HepG2 (cell line): Measurements from ENCODE around the gene WAS. TPM values are rescaled to one million over a fixed set of nuclear protein-coding genes. Genes with fewer than 3 reads are reported as not detected.

ENCODE experiments used
- ATRX ChIP-seq: sonication (generic); formaldehyde crosslinking; IDR thresholded peaks from 2 replicates; pipeline ENCODE4 v1.4.0; 2020; ENCODE audit warnings: missing genetic modification reagents, borderline replicate concordance
- GATAD2A ChIP-seq: IDR thresholded peaks from 2 replicates; pipeline ENCODE4 v1.6.1; 2016
- KMT2B ChIP-seq: IDR thresholded peaks from 2 replicates; pipeline ENCODE4 v1.6.1; 2016; ENCODE audit warnings: missing genetic modification reagents, missing compliant biosample characterization
- NAIF1 ChIP-seq: sonication (generic); formaldehyde crosslinking; IDR thresholded peaks from 2 replicates; pipeline ENCODE4 v1.5.0; 2020; ENCODE audit warnings: mild to moderate bottlenecking, missing genetic modification reagents, borderline replicate concordance
- NFYC ChIP-seq: IDR thresholded peaks from 2 replicates; pipeline ENCODE4 v1.6.1; 2016; ENCODE audit warnings: missing genetic modification reagents, missing compliant biosample characterization
- RARG ChIP-seq: sonication (generic); formaldehyde crosslinking; IDR thresholded peaks from 2 replicates; pipeline ENCODE4 v1.4.0; 2020; ENCODE audit warnings: low read depth, mild to moderate bottlenecking, missing genetic modification reagents
- RFXANK ChIP-seq: IDR thresholded peaks from 2 replicates; pipeline ENCODE4 v1.6.1; 2016
- SCMH1 ChIP-seq: sonication (generic); formaldehyde crosslinking; IDR thresholded peaks from 2 replicates; pipeline ENCODE4 v1.9.0; 2021; ENCODE audit warnings: missing genetic modification reagents, mild to moderate bottlenecking, borderline replicate concordance
- STAT5B ChIP-seq: sonication (generic); formaldehyde crosslinking; IDR thresholded peaks from 2 replicates; pipeline ENCODE4 v1.4.0; 2020; ENCODE audit warnings: missing genetic modification reagents
- TSC22D2 ChIP-seq: sonication (generic); formaldehyde crosslinking; IDR thresholded peaks from 2 replicates; pipeline ENCODE4 v1.5.1; 2020; ENCODE audit warnings: missing genetic modification reagents, mild to moderate bottlenecking, borderline replicate concordance
- ZFP37 ChIP-seq: sonication (generic); formaldehyde crosslinking; IDR thresholded peaks from 2 replicates; pipeline ENCODE4 v1.4.0; 2020; ENCODE audit warnings: missing genetic modification reagents, borderline replicate concordance
- ZFP90 ChIP-seq: sonication (generic); formaldehyde crosslinking; IDR thresholded peaks from 2 replicates; pipeline ENCODE4 v1.8.0; 2022; ENCODE audit warnings: missing genetic modification reagents, mild to moderate bottlenecking, inconsistent platforms, borderline replicate concordance
- ZNF136 ChIP-seq: sonication (generic); formaldehyde crosslinking; IDR thresholded peaks from 2 replicates; pipeline ENCODE4 v1.8.1; 2022; ENCODE audit warnings: low read depth, mild to moderate bottlenecking, moderate library complexity, missing genetic modification reagents
- ZNF337 ChIP-seq: sonication (generic); formaldehyde crosslinking; IDR thresholded peaks from 2 replicates; pipeline ENCODE4 v1.5.1; 2020; ENCODE audit warnings: missing genetic modification reagents, low read depth, mild to moderate bottlenecking, borderline replicate concordance
- ZNF605 ChIP-seq: sonication (generic); formaldehyde crosslinking; IDR thresholded peaks from 2 replicates; pipeline ENCODE4 v1.8.0; 2022; ENCODE audit warnings: mild to moderate bottlenecking, missing genetic modification reagents
- ZNF607 ChIP-seq: sonication (generic); formaldehyde crosslinking; IDR thresholded peaks from 2 replicates; pipeline ENCODE4 v1.5.1; 2020; ENCODE audit warnings: missing genetic modification reagents, mild to moderate bottlenecking, borderline replicate concordance
- ZNF713 ChIP-seq: sonication (generic); formaldehyde crosslinking; IDR thresholded peaks from 2 replicates; pipeline ENCODE4 v1.4.0; 2020; ENCODE audit warnings: mild to moderate bottlenecking, missing genetic modification reagents
- ZNF781 ChIP-seq: sonication (generic); formaldehyde crosslinking; IDR thresholded peaks from 2 replicates; pipeline ENCODE4 v1.5.1; 2020; ENCODE audit warnings: borderline replicate concordance, mild to moderate bottlenecking, missing genetic modification reagents; ENCODE audit errors: not compliant biosample characterization
- polyA plus RNA-seq, 8 experiments: library from polyadenylated mRNA; depleted of rRNA in 3 of 8; stranded (reverse) in 7 of 8; unstranded in 1 of 8; fragments of >200 nt; fragmentation: Illumina TruSeq in 4 of 8; extraction: Trizol in 4 of 8; gene quantifications; 2 replicates each; pipeline versions ENCODE4 v1.2.1 to v1.2.3, GENCODE V29; 2011 to 2016; ENCODE audit warnings: low read depth in 4 of 8, missing spikeins in 1 of 8, mixed read lengths in 1 of 8; ENCODE audit not compliant: insufficient read depth in 1 of 8
- total RNA-seq, 5 experiments: library from RNA; depleted of rRNA; stranded (reverse); fragments of >200 nt; fragmentation: Illumina TruSeq; extraction: Trizol; gene quantifications; 2 replicates each; pipeline ENCODE4 v1.2.3, GENCODE V29; 2016; ENCODE audit warnings: low read depth in 1 of 5
- TF ChIP-seq, protein P1 (sequence below): sonication (generic); formaldehyde crosslinking; IDR thresholded peaks from one replicate; pipeline ENCODE4 v1.5.1; 2020; ENCODE audit warnings: mild to moderate bottlenecking, missing genetic modification reagents; ENCODE audit errors: not compliant biosample characterization
- TF ChIP-seq, protein P2 (sequence below): conservative IDR thresholded peaks from 2 replicates; pipeline ENCODE4 v1.6.1; 2018; ENCODE audit warnings: missing genetic modification reagents

Gene WAS
- total and polyA plus RNA-seq, 2 of the 13 experiments (the other 11 are each of a cell fraction or from before 2014, with no cell fraction given) = 0.11 TPM; not detected in 1

DNA sequence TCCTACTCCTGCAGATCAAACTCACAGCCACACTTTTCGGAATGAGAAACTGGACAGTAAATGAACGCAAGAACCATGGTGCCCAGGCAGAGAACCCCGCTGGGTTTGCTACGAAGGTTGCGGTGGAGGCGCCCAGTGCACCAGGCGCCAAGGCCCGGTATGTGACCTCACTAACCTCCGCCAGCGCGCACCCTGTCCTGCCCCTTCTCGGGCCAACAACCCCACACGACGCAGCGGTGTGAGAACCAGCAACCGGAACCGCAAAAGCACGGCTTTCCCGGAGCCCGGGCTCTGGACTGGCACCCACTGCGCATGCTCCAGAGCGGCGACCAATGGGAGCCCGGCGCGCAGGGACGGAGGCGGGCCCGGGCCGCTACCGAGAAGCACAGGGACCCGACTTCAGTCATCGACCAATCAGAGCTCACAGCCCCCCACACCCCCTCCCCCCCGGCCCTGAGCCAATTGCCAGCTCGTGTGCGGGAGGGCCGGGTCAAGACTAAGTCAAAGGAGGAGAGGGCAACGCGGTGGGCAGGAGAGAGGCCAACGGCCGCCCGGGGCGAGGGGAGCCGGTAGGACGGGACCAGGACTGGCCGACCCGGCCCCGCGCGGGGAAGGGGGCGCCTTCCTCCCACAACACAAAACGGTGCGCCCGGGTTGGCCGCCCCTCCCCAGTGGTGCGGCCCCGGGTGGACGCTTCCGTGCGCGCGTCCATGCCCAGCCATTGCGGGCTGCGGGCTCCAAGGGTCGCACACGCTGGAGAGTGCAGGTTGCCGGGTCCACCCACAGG, 7.3 kb upstream of the WAS start (continued):
- TF ChIP-seq, protein P1, sequence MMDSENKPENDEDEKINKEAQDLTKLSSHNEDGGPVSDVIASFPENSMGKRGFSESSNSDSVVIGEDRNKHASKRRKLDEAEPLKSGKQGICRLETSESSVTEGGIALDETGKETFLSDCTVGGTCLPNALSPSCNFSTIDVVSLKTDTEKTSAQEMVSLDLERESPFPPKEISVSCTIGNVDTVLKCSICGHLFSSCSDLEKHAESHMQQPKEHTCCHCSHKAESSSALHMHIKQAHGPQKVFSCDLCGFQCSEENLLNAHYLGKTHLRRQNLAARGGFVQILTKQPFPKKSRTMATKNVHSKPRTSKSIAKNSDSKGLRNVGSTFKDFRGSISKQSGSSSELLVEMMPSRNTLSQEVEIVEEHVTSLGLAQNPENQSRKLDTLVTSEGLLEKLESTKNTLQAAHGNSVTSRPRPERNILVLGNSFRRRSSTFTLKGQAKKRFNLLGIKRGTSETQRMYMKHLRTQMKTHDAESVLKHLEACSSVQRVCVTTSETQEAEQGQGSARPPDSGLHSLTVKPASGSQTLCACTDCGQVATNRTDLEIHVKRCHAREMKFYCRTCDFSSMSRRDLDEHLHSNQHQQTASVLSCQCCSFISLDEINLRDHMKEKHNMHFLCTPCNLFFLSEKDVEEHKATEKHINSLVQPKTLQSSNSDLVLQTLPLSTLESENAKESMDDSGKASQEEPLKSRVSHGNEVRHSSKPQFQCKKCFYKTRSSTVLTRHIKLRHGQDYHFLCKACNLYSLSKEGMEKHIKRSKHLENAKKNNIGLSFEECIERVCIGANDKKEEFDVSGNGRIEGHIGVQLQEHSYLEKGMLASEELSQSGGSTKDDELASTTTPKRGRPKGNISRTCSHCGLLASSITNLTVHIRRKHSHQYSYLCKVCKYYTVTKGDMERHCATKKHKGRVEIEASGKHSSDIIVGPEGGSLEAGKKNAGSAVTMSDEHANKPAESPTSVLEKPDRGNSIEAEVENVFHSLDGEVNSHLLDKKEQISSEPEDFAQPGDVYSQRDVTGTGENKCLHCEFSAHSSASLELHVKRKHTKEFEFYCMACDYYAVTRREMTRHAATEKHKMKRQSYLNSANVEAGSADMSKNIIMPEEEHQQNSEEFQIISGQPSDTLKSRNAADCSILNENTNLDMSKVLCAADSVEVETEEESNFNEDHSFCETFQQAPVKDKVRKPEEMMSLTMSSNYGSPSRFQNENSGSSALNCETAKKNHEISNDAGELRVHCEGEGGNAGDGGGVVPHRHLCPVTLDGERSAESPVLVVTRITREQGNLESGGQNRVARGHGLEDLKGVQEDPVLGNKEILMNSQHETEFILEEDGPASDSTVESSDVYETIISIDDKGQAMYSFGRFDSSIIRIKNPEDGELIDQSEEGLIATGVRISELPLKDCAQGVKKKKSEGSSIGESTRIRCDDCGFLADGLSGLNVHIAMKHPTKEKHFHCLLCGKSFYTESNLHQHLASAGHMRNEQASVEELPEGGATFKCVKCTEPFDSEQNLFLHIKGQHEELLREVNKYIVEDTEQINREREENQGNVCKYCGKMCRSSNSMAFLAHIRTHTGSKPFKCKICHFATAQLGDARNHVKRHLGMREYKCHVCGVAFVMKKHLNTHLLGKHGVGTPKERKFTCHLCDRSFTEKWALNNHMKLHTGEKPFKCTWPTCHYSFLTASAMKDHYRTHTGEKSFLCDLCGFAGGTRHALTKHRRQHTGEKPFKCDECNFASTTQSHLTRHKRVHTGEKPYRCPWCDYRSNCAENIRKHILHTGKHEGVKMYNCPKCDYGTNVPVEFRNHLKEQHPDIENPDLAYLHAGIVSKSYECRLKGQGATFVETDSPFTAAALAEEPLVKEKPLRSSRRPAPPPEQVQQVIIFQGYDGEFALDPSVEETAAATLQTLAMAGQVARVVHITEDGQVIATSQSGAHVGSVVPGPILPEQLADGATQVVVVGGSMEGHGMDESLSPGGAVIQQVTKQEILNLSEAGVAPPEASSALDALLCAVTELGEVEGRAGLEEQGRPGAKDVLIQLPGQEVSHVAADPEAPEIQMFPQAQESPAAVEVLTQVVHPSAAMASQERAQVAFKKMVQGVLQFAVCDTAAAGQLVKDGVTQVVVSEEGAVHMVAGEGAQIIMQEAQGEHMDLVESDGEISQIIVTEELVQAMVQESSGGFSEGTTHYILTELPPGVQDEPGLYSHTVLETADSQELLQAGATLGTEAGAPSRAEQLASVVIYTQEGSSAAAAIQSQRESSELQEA = no peak
- TF ChIP-seq, protein P2, sequence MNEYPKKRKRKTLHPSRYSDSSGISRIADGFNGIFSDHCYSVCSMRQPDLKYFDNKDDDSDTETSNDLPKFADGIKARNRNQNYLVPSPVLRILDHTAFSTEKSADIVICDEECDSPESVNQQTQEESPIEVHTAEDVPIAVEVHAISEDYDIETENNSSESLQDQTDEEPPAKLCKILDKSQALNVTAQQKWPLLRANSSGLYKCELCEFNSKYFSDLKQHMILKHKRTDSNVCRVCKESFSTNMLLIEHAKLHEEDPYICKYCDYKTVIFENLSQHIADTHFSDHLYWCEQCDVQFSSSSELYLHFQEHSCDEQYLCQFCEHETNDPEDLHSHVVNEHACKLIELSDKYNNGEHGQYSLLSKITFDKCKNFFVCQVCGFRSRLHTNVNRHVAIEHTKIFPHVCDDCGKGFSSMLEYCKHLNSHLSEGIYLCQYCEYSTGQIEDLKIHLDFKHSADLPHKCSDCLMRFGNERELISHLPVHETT (CRISPR knock-in tag) = peak; percentile 86
- TF ChIP-seq TSC22D2 (CRISPR knock-in tag) = no peak
- no peak; the same call in 1 of the 2 replicates for TF ChIP-seq ZFP90 (CRISPR knock-in tag)
- TF ChIP-seq ZNF337 = no peak
- peak; percentile 82 for TF ChIP-seq NAIF1 (CRISPR knock-in tag)
- TF ChIP-seq NFYC (CRISPR knock-in tag) = peak; percentile 90
- no peak for TF ChIP-seq ZNF781 (CRISPR knock-in tag)
- TF ChIP-seq SCMH1 (CRISPR knock-in tag) = no peak
- TF ChIP-seq ZNF713 (CRISPR knock-in tag) = no peak
- peak; percentile 36; the same call in 1 of the 2 replicates for TF ChIP-seq ZNF605 (CRISPR knock-in tag)
- TF ChIP-seq GATAD2A (CRISPR knock-in tag) = 0 out of 2 replicates have a peak, but pooled peaks have one; percentile 32
- TF ChIP-seq KMT2B = peak; percentile 64; the same call in 1 of the 2 replicates
- no peak for TF ChIP-seq ZFP37
- no peak for TF ChIP-seq ATRX (CRISPR knock-in tag)
- TF ChIP-seq ZNF136 (CRISPR knock-in tag) = no peak
- TF ChIP-seq RFXANK (CRISPR knock-in tag) = no peak
- no peak for TF ChIP-seq STAT5B (CRISPR knock-in tag)
- 0 out of 2 replicates have a peak, but pooled peaks have one; percentile 46 for TF ChIP-seq ZNF607
- no peak for TF ChIP-seq RARG (CRISPR knock-in tag)
